SK-N-SH treated with all-trans-retinoic acid at 6 μM for 48 hours (cell line): ENCODE results near the gene ZMYND8.

Experiments
- ATAC-seq: fragments of 200-7000 bp; cut with Tn5 transposase; 3 replicates; pipeline ENCODE4 v1.9.1; 2020; ENCODE audit warnings: mild to moderate bottlenecking, moderate library complexity
- ARNTL ChIP-seq: fragments of 450-650 bp; formaldehyde crosslinking; IDR thresholded peaks from 2 replicates; pipeline ENCODE4 v1.5.0; 2020; ENCODE audit warnings: low read depth, mild to moderate bottlenecking, moderate library complexity, borderline replicate concordance
- BACH2 ChIP-seq: fragments of 250-450 bp; sonication (Bioruptor Pico); IDR thresholded peaks from 2 replicates; pipeline ENCODE4 v1.9.0; 2021; ENCODE audit warnings: mild to moderate bottlenecking, borderline replicate concordance
- CSDC2 ChIP-seq: fragments of 250-450 bp; sonication (Bioruptor Pico); IDR thresholded peaks from 2 replicates; pipeline ENCODE4 v1.5.0; 2020; ENCODE audit warnings: mild to moderate bottlenecking, moderate library complexity
- ESRRG ChIP-seq: fragments of 250-450 bp; sonication (Bioruptor Pico); IDR thresholded peaks from 2 replicates; pipeline ENCODE4 v1.6.1; 2021; ENCODE audit warnings: mild to moderate bottlenecking
- PPARA ChIP-seq: fragments of 250-450 bp; sonication (Bioruptor Pico); IDR thresholded peaks from 2 replicates; pipeline ENCODE4 v1.5.0; 2020; ENCODE audit warnings: mild to moderate bottlenecking, borderline replicate concordance
- RARB ChIP-seq: fragments of 250-450 bp; sonication (Bioruptor Pico); IDR thresholded peaks from 2 replicates; pipeline ENCODE4 v1.8.0; 2021; ENCODE audit warnings: mild to moderate bottlenecking, moderate library complexity
- TCF4 ChIP-seq: fragments of 250-450 bp; sonication (Bioruptor Pico); IDR thresholded peaks from 2 replicates; pipeline ENCODE4 v1.8.0; 2021; ENCODE audit warnings: mild to moderate bottlenecking, moderate library complexity, borderline replicate concordance
- TOX ChIP-seq: fragments of 250-450 bp; sonication (Bioruptor Pico); IDR thresholded peaks from 2 replicates; pipeline ENCODE4 v1.8.0; 2021; ENCODE audit warnings: mild to moderate bottlenecking, moderate library complexity, borderline replicate concordance
- ZFP3 ChIP-seq: fragments of 250-450 bp; sonication (Bioruptor Pico); IDR thresholded peaks from 2 replicates; pipeline ENCODE4 v1.5.0; 2020; ENCODE audit warnings: mild to moderate bottlenecking, moderate library complexity
- ZNF70 ChIP-seq: fragments of 450-650 bp; formaldehyde crosslinking; IDR thresholded peaks from 2 replicates; pipeline ENCODE4 v1.5.0; 2020; ENCODE audit warnings: mild to moderate bottlenecking, moderate library complexity
- ZNF8 ChIP-seq: fragments of 450-650 bp; formaldehyde crosslinking; IDR thresholded peaks from 2 replicates; pipeline ENCODE4 v1.5.0; 2020; ENCODE audit warnings: mild to moderate bottlenecking, moderate library complexity
- TF ChIP-seq, protein P1 (sequence below): fragments of 250-450 bp; sonication (Bioruptor Pico); IDR thresholded peaks from 2 replicates; pipeline ENCODE4 v1.8.0; 2020; ENCODE audit warnings: mild to moderate bottlenecking, moderate library complexity, borderline replicate concordance
- TF ChIP-seq, protein P2 (sequence below): fragments of 250-450 bp; sonication (Bioruptor Pico); IDR thresholded peaks from 2 replicates; pipeline ENCODE4 v1.8.0; 2021; ENCODE audit warnings: low read depth, mild to moderate bottlenecking, moderate library complexity, borderline replicate concordance
- TF ChIP-seq, protein P3 (sequence below): fragments of 250-450 bp; sonication (Bioruptor Pico); IDR thresholded peaks from 2 replicates; pipeline ENCODE4 v1.5.0; 2020; ENCODE audit warnings: mild to moderate bottlenecking, moderate library complexity
- TF ChIP-seq, protein P4 (sequence below): fragments of 250-450 bp; sonication (Bioruptor Pico); IDR thresholded peaks from 2 replicates; pipeline ENCODE4 v1.5.1; 2020; ENCODE audit warnings: low read depth, mild to moderate bottlenecking, moderate library complexity

The ZMYND8 gene

DNA sequence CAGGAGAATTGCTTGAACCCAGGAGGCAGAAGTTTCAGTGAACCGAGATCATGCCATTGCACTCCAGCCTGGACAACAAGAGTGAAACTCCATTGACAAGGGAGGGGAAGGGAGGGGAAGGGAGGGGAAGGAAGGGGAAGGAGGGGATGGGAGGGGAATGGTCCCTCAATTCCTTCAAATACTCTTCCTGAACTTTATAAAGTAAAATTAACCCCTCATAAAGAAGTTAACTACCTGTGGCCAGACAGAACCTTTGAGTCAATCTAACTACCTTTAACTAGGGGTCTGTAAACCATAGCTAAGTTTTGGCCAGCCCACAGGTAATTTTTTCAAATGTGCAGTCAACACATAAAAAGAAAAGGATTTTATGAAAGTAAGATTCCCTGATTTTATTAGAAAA is 131.0 kb downstream of the ZMYND8 start:
- ATAC-seq: no peak
- TF ChIP-seq ZFP3 (CRISPR knock-in tag): no peak

DNA sequence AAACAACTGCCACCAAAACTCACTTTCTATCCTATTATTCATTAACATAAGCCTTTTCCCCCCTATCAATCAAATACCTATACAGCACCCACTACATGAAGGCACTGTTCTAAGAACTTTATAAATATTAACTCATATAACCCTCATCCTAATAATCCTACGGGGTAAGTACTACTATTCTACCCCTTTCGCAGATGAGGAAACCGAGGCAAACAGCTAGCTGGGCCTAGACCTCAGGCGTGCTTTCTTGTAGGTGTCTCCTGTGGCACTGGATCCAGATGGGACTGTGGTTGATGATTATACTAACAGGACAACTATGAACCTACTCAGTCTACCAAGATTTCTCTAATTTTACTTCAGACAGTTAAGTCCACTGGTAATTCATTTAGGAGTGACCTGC is 131.6 kb downstream of the ZMYND8 start:
- TF ChIP-seq BACH2: no peak
- TF ChIP-seq TOX (CRISPR knock-in tag): no peak
- TF ChIP-seq, protein P1, sequence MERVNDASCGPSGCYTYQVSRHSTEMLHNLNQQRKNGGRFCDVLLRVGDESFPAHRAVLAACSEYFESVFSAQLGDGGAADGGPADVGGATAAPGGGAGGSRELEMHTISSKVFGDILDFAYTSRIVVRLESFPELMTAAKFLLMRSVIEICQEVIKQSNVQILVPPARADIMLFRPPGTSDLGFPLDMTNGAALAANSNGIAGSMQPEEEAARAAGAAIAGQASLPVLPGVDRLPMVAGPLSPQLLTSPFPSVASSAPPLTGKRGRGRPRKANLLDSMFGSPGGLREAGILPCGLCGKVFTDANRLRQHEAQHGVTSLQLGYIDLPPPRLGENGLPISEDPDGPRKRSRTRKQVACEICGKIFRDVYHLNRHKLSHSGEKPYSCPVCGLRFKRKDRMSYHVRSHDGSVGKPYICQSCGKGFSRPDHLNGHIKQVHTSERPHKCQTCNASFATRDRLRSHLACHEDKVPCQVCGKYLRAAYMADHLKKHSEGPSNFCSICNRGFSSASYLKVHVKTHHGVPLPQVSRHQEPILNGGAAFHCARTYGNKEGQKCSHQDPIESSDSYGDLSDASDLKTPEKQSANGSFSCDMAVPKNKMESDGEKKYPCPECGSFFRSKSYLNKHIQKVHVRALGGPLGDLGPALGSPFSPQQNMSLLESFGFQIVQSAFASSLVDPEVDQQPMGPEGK (CRISPR knock-in tag): no peak
- no peak for TF ChIP-seq ZNF70 (CRISPR knock-in tag)
- TF ChIP-seq, protein P2, sequence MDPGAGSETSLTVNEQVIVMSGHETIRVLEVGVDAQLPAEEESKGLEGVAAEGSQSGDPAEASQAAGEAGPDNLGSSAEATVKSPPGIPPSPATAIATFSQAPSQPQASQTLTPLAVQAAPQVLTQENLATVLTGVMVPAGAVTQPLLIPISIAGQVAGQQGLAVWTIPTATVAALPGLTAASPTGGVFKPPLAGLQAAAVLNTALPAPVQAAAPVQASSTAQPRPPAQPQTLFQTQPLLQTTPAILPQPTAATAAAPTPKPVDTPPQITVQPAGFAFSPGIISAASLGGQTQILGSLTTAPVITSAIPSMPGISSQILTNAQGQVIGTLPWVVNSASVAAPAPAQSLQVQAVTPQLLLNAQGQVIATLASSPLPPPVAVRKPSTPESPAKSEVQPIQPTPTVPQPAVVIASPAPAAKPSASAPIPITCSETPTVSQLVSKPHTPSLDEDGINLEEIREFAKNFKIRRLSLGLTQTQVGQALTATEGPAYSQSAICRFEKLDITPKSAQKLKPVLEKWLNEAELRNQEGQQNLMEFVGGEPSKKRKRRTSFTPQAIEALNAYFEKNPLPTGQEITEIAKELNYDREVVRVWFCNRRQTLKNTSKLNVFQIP (CRISPR knock-in tag): no peak
- TF ChIP-seq ESRRG: no peak
- no peak for TF ChIP-seq TCF4 (CRISPR knock-in tag)
- TF ChIP-seq, all 23 proteins: peak for 0
- no peak for ATAC-seq

DNA sequence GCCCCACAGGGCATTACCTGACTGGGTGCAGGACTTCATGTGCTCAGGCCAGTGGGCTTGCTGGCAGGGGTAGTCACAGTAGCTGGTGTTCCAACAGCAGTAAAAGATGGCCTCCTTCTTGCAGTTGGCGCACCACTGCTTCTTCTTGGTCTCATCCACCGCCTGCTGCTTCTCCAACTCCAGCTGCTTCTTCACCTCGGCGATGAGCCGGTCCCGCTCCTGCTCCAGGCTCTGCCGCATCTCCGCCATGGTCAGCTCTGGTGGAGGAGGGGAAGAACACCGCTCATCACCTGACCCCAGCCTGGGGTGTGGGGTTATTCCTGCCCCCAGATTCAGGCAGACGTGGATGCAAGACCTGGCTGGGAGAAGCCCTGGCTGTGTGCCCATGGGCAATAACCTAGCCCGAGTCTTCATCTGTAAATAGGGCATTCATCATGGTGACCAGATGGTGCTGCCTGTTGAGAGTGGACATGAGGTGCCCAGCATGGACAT is 132.2 kb downstream of the ZMYND8 start:
- TF ChIP-seq ESRRG: no peak
- no peak for TF ChIP-seq BACH2
- TF ChIP-seq, protein P3, sequence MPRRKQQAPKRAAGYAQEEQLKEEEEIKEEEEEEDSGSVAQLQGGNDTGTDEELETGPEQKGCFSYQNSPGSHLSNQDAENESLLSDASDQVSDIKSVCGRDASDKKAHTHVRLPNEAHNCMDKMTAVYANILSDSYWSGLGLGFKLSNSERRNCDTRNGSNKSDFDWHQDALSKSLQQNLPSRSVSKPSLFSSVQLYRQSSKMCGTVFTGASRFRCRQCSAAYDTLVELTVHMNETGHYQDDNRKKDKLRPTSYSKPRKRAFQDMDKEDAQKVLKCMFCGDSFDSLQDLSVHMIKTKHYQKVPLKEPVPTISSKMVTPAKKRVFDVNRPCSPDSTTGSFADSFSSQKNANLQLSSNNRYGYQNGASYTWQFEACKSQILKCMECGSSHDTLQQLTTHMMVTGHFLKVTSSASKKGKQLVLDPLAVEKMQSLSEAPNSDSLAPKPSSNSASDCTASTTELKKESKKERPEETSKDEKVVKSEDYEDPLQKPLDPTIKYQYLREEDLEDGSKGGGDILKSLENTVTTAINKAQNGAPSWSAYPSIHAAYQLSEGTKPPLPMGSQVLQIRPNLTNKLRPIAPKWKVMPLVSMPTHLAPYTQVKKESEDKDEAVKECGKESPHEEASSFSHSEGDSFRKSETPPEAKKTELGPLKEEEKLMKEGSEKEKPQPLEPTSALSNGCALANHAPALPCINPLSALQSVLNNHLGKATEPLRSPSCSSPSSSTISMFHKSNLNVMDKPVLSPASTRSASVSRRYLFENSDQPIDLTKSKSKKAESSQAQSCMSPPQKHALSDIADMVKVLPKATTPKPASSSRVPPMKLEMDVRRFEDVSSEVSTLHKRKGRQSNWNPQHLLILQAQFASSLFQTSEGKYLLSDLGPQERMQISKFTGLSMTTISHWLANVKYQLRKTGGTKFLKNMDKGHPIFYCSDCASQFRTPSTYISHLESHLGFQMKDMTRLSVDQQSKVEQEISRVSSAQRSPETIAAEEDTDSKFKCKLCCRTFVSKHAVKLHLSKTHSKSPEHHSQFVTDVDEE (CRISPR knock-in tag): no peak
- ATAC-seq: no peak

DNA sequence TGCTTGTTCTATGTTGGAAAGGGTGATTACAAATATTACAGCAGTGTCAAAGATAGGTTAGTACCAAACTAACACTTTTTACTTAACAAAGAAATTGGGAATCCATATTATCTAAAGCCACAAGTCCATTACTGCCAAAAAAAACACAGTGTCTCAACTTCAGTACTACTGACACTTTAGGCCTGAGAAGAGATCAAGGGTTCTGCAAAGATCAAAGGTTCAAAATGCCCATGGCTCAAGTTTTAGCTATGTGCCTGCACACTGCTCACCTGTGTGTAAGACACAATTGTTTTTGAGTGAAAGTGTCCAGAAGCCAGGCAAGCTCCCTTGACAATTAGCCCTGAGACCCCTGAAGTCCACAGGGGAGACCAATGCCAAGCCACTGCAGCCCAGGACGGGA is 132.6 kb downstream of the ZMYND8 start:
- TF ChIP-seq ARNTL (CRISPR knock-in tag) (no peak), ZNF70 (CRISPR knock-in tag) (no peak), CSDC2 (no peak), PPARA (CRISPR knock-in tag) (no peak)
- TF ChIP-seq, protein P3 (CRISPR knock-in tag): no peak
- TF ChIP-seq, protein P4, sequence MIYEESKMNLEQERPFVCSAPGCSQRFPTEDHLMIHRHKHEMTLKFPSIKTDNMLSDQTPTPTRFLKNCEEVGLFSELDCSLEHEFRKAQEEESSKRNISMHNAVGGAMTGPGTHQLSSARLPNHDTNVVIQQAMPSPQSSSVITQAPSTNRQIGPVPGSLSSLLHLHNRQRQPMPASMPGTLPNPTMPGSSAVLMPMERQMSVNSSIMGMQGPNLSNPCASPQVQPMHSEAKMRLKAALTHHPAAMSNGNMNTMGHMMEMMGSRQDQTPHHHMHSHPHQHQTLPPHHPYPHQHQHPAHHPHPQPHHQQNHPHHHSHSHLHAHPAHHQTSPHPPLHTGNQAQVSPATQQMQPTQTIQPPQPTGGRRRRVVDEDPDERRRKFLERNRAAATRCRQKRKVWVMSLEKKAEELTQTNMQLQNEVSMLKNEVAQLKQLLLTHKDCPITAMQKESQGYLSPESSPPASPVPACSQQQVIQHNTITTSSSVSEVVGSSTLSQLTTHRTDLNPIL (CRISPR knock-in tag): no peak
- ATAC-seq: no peak

DNA sequence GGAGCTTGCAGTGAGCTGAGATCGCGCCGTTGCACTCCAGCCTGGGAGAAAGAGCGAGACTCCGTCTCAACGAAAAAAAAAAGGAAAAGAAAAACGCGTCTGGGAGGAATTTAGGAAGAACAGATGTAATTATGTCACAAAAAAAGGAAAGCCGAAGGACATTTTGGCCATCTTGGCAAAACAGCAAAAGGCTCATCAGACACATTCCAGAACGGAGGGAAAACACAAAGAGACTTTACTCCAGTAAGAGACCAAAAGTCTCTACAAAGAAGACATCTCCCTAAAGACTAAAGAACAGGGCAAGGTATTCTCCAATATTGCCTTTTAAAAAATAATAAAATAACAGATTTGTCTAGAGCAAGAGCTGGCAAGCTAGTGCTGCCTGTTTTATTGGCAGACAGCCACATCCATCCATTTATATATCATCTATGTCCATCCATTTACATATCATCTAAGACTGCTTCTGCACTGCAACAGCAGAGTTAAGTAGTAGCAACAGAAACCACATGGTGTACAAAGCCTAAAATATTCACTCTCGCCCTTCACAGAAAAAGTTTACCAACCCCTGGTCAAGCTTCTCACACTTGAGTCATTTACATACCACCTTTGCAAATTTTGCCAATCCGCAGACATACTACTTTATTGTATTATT is 133.9 kb downstream of the ZMYND8 start:
- TF ChIP-seq ZNF8 (CRISPR knock-in tag): no peak
- no peak for TF ChIP-seq RARB
- TF ChIP-seq PPARA (CRISPR knock-in tag): no peak
- TF ChIP-seq CSDC2: no peak
- TF ChIP-seq, protein P1 (CRISPR knock-in tag): no peak
- TF ChIP-seq, all 23 proteins: peak for 0
- ATAC-seq: no peak
